GM08714 (cell line): Measurements from ENCODE around the gene CSPG4.

Source experiments
- H3K4me3 ChIP-seq: fragments of 200-500 bp; sonication (Bioruptor generic); 2 replicates; pipeline ENCODE4 v1.5.1; 2014; ENCODE audit warnings: mild to moderate bottlenecking, low read length, inconsistent platforms
- ZNF274 ChIP-seq: IDR thresholded peaks from 2 replicates; pipeline ENCODE4 v1.6.1; 2012; ENCODE audit warnings: mild to moderate bottlenecking, low read depth, low read length

CSPG4 gene

GRCh38 chr15:75729326-75730069, 16.9 kb upstream of the CSPG4 start:
- H3K4me3 ChIP-seq = no peak overlapping the region
- TF ChIP-seq ZNF274 = no peak

GRCh38 chr15:75727851-75728715, 15.4 kb upstream of the CSPG4 start:
- no peak for TF ChIP-seq ZNF274
- H3K4me3 ChIP-seq = no peak overlapping the region

GRCh38 chr15:75727031-75727531, 14.4 kb upstream of the CSPG4 start:
- no peak for TF ChIP-seq ZNF274
- no peak overlapping the region for H3K4me3 ChIP-seq

GRCh38 chr15:75725719-75726607, 13.3 kb upstream of the CSPG4 start:
- no peak overlapping the region for H3K4me3 ChIP-seq
- no peak for TF ChIP-seq ZNF274

- TF ChIP-seq ZNF274 = no peak
- no peak overlapping the region for H3K4me3 ChIP-seq
Observed at GRCh38 chr15:75725006-75725718, 12.5 kb upstream of the CSPG4 start.

GRCh38 chr15:75723847-75724660, 11.4 kb upstream of the CSPG4 start:
- H3K4me3 ChIP-seq = no peak overlapping the region
- no peak for TF ChIP-seq ZNF274

GRCh38 chr15:75723171-75723846, 10.7 kb upstream of the CSPG4 start:
- TF ChIP-seq ZNF274 = no peak

GRCh38 chr15:75721923-75722870, 9.5 kb upstream of the CSPG4 start:
- H3K4me3 ChIP-seq = no peak overlapping the region
- no peak for TF ChIP-seq ZNF274

More at GRCh38 chr15:75723171-75723846, 10.7 kb upstream of the CSPG4 start:
- H3K4me3 ChIP-seq = no peak overlapping the region

- no peak for TF ChIP-seq ZNF274
- no peak overlapping the region for H3K4me3 ChIP-seq
Observed at GRCh38 chr15:75721480-75721922, 8.9 kb upstream of the CSPG4 start.

- no peak for TF ChIP-seq ZNF274
- no peak overlapping the region for H3K4me3 ChIP-seq
Observed at GRCh38 chr15:75720787-75721479, 8.3 kb upstream of the CSPG4 start.
